HepG2 (cell line): ENCODE measurements around the gene HSPA1B. TPM values are rescaled to one million over a fixed set of nuclear protein-coding genes. Genes with fewer than 3 reads are reported as not detected.

ENCODE experiments used
- BHLHE40 ChIP-seq: IDR thresholded peaks from 2 replicates; pipeline ENCODE4 v1.6.1; 2011; ENCODE audit warnings: low read length, improper control_type of control experiment
- HDAC2 ChIP-seq: sonication (generic); formaldehyde crosslinking; IDR thresholded peaks from 2 replicates; pipeline ENCODE4 v1.4.0; 2020; ENCODE audit warnings: missing genetic modification reagents
- MBD4 ChIP-seq: IDR thresholded peaks from 2 replicates; pipeline ENCODE4 v1.6.1; 2012; ENCODE audit warnings: low read length, inconsistent platforms, borderline replicate concordance
- RCOR2 ChIP-seq: IDR thresholded peaks from 2 replicates; pipeline ENCODE4 v1.6.1; 2016; ENCODE audit warnings: missing biosample characterization, missing genetic modification reagents
- SIX1 ChIP-seq: sonication (generic); formaldehyde crosslinking; IDR thresholded peaks from 2 replicates; pipeline ENCODE4 v1.4.0; 2020; ENCODE audit warnings: missing genetic modification reagents, borderline replicate concordance
- SMAD1 ChIP-seq: sonication (generic); formaldehyde crosslinking; IDR thresholded peaks from 2 replicates; pipeline ENCODE4 v1.4.0; 2020; ENCODE audit warnings: missing genetic modification reagents, low read depth, mild to moderate bottlenecking, borderline replicate concordance
- ZFX ChIP-seq: sonication (generic); formaldehyde crosslinking; IDR thresholded peaks from 2 replicates; pipeline ENCODE4 v1.4.0; 2020; ENCODE audit warnings: mild to moderate bottlenecking, low read depth, missing genetic modification reagents, moderate library complexity
- polyA plus RNA-seq, 8 experiments: library from polyadenylated mRNA; depleted of rRNA in 3 of 8; stranded (reverse) in 7 of 8; unstranded in 1 of 8; fragments of >200 nt; fragmentation: Illumina TruSeq in 4 of 8; extraction: Trizol in 4 of 8; gene quantifications; 2 replicates each; pipeline versions ENCODE4 v1.2.1 to v1.2.3, GENCODE V29; 2011 to 2016; ENCODE audit warnings: low read depth in 4 of 8, missing spikeins in 1 of 8, mixed read lengths in 1 of 8; ENCODE audit not compliant: insufficient read depth in 1 of 8
- total RNA-seq, 5 experiments: library from RNA; depleted of rRNA; stranded (reverse); fragments of >200 nt; fragmentation: Illumina TruSeq; extraction: Trizol; gene quantifications; 2 replicates each; pipeline ENCODE4 v1.2.3, GENCODE V29; 2016; ENCODE audit warnings: low read depth in 1 of 5
- TF ChIP-seq, protein P1 (sequence below), 2 experiments: sonication (generic) in 1 of 2; formaldehyde crosslinking in 1 of 2; IDR thresholded peaks; 2 replicates each; pipeline versions ENCODE4 v1.4.0 to v1.6.1; 2016 to 2020; ENCODE audit warnings: borderline replicate concordance in 1 of 2, low read depth in 1 of 2, mild to moderate bottlenecking in 1 of 2, missing genetic modification reagents in 1 of 2
- TF ChIP-seq, protein P2 (sequence below), 2 experiments: fragments of 450-650 bp in 1 of 2; sonication (generic) in 1 of 2; formaldehyde crosslinking in 1 of 2; IDR thresholded peaks; 2 replicates each; pipeline versions ENCODE4 v1.6.1 to v1.8.0; 2016 to 2022; ENCODE audit warnings: antibody characterized with exemption in 1 of 2, mild to moderate bottlenecking in 1 of 2, missing genetic modification reagents in 1 of 2
- TF ChIP-seq, protein P3 (sequence below): sonication (generic); formaldehyde crosslinking; IDR thresholded peaks from 2 replicates; pipeline ENCODE4 v1.5.1; 2020; ENCODE audit warnings: missing genetic modification reagents, mild to moderate bottlenecking, borderline replicate concordance

Gene HSPA1B
- total and polyA plus RNA-seq, 2 of the 13 experiments (the other 11 are each of a cell fraction or from before 2014, with no cell fraction given) = 26.0 to 186 TPM

DNA sequence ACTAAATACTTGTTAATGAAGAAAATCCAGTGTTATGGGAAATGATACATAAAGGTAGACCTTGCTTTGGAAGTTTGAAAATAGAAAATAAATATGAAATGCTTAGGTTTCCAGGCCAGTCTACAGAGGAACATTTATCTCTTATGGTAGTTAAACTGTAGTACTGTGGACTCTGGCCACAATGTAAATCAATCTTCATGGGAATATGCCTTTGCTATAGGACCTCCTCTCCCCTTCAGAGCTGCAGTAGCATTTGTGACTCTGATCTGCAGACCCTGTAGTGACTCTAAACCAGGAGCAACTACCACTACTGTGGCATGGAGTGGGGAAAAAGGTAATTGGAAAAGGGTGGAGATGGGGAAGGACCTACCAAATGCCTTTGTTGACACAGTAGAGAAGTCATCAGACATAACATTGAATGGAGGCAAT is 7.7 kb upstream of the HSPA1B start (continued):
- TF ChIP-seq, protein P1, sequence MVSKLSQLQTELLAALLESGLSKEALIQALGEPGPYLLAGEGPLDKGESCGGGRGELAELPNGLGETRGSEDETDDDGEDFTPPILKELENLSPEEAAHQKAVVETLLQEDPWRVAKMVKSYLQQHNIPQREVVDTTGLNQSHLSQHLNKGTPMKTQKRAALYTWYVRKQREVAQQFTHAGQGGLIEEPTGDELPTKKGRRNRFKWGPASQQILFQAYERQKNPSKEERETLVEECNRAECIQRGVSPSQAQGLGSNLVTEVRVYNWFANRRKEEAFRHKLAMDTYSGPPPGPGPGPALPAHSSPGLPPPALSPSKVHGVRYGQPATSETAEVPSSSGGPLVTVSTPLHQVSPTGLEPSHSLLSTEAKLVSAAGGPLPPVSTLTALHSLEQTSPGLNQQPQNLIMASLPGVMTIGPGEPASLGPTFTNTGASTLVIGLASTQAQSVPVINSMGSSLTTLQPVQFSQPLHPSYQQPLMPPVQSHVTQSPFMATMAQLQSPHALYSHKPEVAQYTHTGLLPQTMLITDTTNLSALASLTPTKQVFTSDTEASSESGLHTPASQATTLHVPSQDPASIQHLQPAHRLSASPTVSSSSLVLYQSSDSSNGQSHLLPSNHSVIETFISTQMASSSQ (IDR thresholded peaks at IDR 0.05; ENCODE audit: low read depth) = peak; percentile 2; the same call in 1 of the 2 replicates
- TF ChIP-seq, protein P1 (CRISPR knock-in tag; IDR thresholded peaks at IDR 0.05; ENCODE audit: borderline replicate concordance) = no peak
- TF ChIP-seq BHLHE40 (no peak), MBD4 (0 out of 2 replicates have a peak, but pooled peaks have one; percentile 45), ZFX (CRISPR knock-in tag) (no peak), SIX1 (CRISPR knock-in tag) (peak; percentile 61; the same call in 1 of the 2 replicates), SMAD1 (no peak), RCOR2 (no peak), HDAC2 (CRISPR knock-in tag) (no peak)
- TF ChIP-seq, protein P2, sequence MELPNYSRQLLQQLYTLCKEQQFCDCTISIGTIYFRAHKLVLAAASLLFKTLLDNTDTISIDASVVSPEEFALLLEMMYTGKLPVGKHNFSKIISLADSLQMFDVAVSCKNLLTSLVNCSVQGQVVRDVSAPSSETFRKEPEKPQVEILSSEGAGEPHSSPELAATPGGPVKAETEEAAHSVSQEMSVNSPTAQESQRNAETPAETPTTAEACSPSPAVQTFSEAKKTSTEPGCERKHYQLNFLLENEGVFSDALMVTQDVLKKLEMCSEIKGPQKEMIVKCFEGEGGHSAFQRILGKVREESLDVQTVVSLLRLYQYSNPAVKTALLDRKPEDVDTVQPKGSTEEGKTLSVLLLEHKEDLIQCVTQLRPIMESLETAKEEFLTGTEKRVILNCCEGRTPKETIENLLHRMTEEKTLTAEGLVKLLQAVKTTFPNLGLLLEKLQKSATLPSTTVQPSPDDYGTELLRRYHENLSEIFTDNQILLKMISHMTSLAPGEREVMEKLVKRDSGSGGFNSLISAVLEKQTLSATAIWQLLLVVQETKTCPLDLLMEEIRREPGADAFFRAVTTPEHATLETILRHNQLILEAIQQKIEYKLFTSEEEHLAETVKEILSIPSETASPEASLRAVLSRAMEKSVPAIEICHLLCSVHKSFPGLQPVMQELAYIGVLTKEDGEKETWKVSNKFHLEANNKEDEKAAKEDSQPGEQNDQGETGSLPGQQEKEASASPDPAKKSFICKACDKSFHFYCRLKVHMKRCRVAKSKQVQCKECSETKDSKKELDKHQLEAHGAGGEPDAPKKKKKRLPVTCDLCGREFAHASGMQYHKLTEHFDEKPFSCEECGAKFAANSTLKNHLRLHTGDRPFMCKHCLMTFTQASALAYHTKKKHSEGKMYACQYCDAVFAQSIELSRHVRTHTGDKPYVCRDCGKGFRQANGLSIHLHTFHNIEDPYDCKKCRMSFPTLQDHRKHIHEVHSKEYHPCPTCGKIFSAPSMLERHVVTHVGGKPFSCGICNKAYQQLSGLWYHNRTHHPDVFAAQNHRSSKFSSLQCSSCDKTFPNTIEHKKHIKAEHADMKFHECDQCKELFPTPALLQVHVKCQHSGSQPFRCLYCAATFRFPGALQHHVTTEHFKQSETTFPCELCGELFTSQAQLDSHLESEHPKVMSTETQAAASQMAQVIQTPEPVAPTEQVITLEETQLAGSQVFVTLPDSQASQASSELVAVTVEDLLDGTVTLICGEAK (IDR thresholded peaks at IDR 0.05) = no peak
- TF ChIP-seq, protein P2 (CRISPR knock-in tag; IDR thresholded peaks at IDR 0.05) = no peak
- TF ChIP-seq, protein P3, sequence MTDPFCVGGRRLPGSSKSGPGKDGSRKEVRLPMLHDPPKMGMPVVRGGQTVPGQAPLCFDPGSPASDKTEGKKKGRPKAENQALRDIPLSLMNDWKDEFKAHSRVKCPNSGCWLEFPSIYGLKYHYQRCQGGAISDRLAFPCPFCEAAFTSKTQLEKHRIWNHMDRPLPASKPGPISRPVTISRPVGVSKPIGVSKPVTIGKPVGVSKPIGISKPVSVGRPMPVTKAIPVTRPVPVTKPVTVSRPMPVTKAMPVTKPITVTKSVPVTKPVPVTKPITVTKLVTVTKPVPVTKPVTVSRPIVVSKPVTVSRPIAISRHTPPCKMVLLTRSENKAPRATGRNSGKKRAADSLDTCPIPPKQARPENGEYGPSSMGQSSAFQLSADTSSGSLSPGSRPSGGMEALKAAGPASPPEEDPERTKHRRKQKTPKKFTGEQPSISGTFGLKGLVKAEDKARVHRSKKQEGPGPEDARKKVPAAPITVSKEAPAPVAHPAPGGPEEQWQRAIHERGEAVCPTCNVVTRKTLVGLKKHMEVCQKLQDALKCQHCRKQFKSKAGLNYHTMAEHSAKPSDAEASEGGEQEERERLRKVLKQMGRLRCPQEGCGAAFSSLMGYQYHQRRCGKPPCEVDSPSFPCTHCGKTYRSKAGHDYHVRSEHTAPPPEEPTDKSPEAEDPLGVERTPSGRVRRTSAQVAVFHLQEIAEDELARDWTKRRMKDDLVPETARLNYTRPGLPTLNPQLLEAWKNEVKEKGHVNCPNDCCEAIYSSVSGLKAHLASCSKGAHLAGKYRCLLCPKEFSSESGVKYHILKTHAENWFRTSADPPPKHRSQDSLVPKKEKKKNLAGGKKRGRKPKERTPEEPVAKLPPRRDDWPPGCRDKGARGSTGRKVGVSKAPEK (CRISPR knock-in tag) = 0 out of 2 replicates have a peak, but pooled peaks have one; percentile 2
